HEK293 (cell line): ENCODE measurements around the gene GPRC5B.

Experiments used
- CTCF ChIA-PET: fragments of 350-600 bp; formaldehyde crosslinking; extraction: SDS; loops from one replicate; lab custom pipeline; 2021; ENCODE audit warnings: antibody characterized with exemption; lab: Yijun Ruan, JAX
- POLR2A ChIA-PET: fragments of 300-600 bp; formaldehyde crosslinking; extraction: SDS; loops from one replicate; lab custom pipeline; 2020; ENCODE audit warnings: antibody characterized with exemption, inconsistent platforms; lab: Yijun Ruan, JAX
- H3K27ac ChIP-seq: fragments of 200-500 bp; sonication (Bioruptor generic); 2 replicates; pipeline ENCODE4 v1.5.1; 2014; ENCODE audit warnings: low read depth, low read length, control low read depth, inconsistent platforms; ENCODE audit errors: extremely low read depth
- H3K36me3 ChIP-seq, 2 experiments: fragments of 200-500 bp in 1 of 2; sonication (Bioruptor generic) in 1 of 2; 1 replicate in 1 of 2; 2 replicates in 1 of 2; pipeline ENCODE4 v1.5.1; 2014 to 2017; ENCODE audit warnings: inconsistent platforms in 2 of 2, low read length in 2 of 2; ENCODE audit not compliant: control insufficient read depth in 2 of 2, insufficient read depth in 1 of 2
- H3K4me1 ChIP-seq: fragments of 200-500 bp; sonication (Bioruptor generic); 2 replicates; pipeline ENCODE4 v1.5.1; 2014; ENCODE audit warnings: mild to moderate bottlenecking, low read length, inconsistent platforms; ENCODE audit not compliant: control insufficient read depth, insufficient read depth
- H3K4me3 ChIP-seq: 2 replicates; pipeline ENCODE4 v1.5.1; 2011; ENCODE audit warnings: low read depth, mild to moderate bottlenecking, control low read depth, low read length, moderate library complexity
- H3K9me3 ChIP-seq: fragments of 200-500 bp; sonication (Bioruptor generic); 2 replicates; pipeline ENCODE4 v1.5.1; 2014; ENCODE audit warnings: low read depth, low read length, inconsistent platforms; ENCODE audit not compliant: control insufficient read depth, insufficient read depth
- HOXC10 ChIP-seq: sonication (generic); formaldehyde crosslinking; IDR thresholded peaks from 2 replicates; pipeline ENCODE4 v1.8.1; 2023; ENCODE audit warnings: mild to moderate bottlenecking, missing genetic modification reagents
- IKZF3 ChIP-seq: fragments of 450-650 bp; IDR thresholded peaks from 2 replicates; pipeline ENCODE4 v1.5.0; 2018; ENCODE audit warnings: missing biosample characterization, mild to moderate bottlenecking, missing genetic modification characterization, moderate library complexity
- KLF17 ChIP-seq: fragments of 450-650 bp; formaldehyde crosslinking; IDR thresholded peaks from 2 replicates; pipeline ENCODE4 v1.5.1; 2016; ENCODE audit warnings: missing biosample characterization, missing genetic modification characterization
- MYNN ChIP-seq: fragments of 450-650 bp; formaldehyde crosslinking; IDR thresholded peaks from 2 replicates; pipeline ENCODE4 v1.5.1; 2016; ENCODE audit warnings: missing biosample characterization, missing genetic modification characterization, borderline replicate concordance
- ZBTB49 ChIP-seq: fragments of 450-650 bp; formaldehyde crosslinking; IDR thresholded peaks from 2 replicates; pipeline ENCODE4 v1.5.1; 2016; ENCODE audit warnings: missing biosample characterization, missing genetic modification characterization, low read depth
- ZBTB8A ChIP-seq: fragments of 450-650 bp; formaldehyde crosslinking; IDR thresholded peaks from 2 replicates; pipeline ENCODE4 v1.5.1; 2016; ENCODE audit warnings: missing biosample characterization, missing genetic modification characterization
- ZFHX2 ChIP-seq: fragments of 450-650 bp; formaldehyde crosslinking; conservative IDR thresholded peaks from 2 replicates; pipeline ENCODE4 v1.5.1; 2016; ENCODE audit warnings: missing biosample characterization, missing genetic modification characterization
- ZNF155 ChIP-seq: fragments of 450-650 bp; formaldehyde crosslinking; IDR thresholded peaks from 2 replicates; pipeline ENCODE4 v1.5.1; 2016; ENCODE audit warnings: missing biosample characterization, missing genetic modification characterization
- ZNF184 ChIP-seq: fragments of 450-650 bp; IDR thresholded peaks from 2 replicates; pipeline ENCODE4 v1.5.1; 2018; ENCODE audit warnings: missing biosample characterization, mild to moderate bottlenecking, missing genetic modification characterization
- ZNF2 ChIP-seq: fragments of 450-650 bp; formaldehyde crosslinking; IDR thresholded peaks from 2 replicates; pipeline ENCODE4 v1.5.1; 2016; ENCODE audit warnings: missing biosample characterization, missing genetic modification characterization
- ZNF274 ChIP-seq, 2 experiments: fragments of 200-500 bp in 1 of 2; fragments of 450-650 bp in 1 of 2; sonication (Bioruptor generic) in 1 of 2; formaldehyde crosslinking in 1 of 2; IDR thresholded peaks; 2 replicates each; pipeline versions ENCODE4 v1.5.1 to v1.6.1; 2014 to 2016; ENCODE audit warnings: borderline replicate concordance in 1 of 2, inconsistent platforms in 1 of 2, low read length in 1 of 2, missing biosample characterization in 1 of 2, missing genetic modification characterization in 1 of 2
- ZNF292 ChIP-seq: fragments of 450-650 bp; formaldehyde crosslinking; IDR thresholded peaks from 2 replicates; pipeline ENCODE4 v1.5.1; 2016; ENCODE audit warnings: low read depth, missing biosample characterization, missing genetic modification characterization, borderline replicate concordance
- ZNF324 ChIP-seq: fragments of 450-650 bp; formaldehyde crosslinking; IDR thresholded peaks from 2 replicates; pipeline ENCODE4 v1.5.1; 2016; ENCODE audit warnings: missing biosample characterization, missing genetic modification characterization
- ZNF513 ChIP-seq: fragments of 450-650 bp; IDR thresholded peaks from 2 replicates; pipeline ENCODE4 v1.5.1; 2018; ENCODE audit warnings: missing biosample characterization, missing genetic modification characterization
- ZNF544 ChIP-seq: fragments of 450-650 bp; formaldehyde crosslinking; IDR thresholded peaks from 2 replicates; pipeline ENCODE4 v1.5.0; 2017; ENCODE audit warnings: missing biosample characterization, missing genetic modification characterization
- ZNF548 ChIP-seq: fragments of 450-650 bp; formaldehyde crosslinking; IDR thresholded peaks from 2 replicates; pipeline ENCODE4 v1.5.1; 2016; ENCODE audit warnings: missing biosample characterization, missing genetic modification characterization
- ZNF660 ChIP-seq: fragments of 450-650 bp; IDR thresholded peaks from 2 replicates; pipeline ENCODE4 v1.5.1; 2018; ENCODE audit warnings: missing biosample characterization, mild to moderate bottlenecking, missing genetic modification characterization
- ZNF830 ChIP-seq: fragments of 450-650 bp; IDR thresholded peaks from 2 replicates; pipeline ENCODE4 v1.5.0; 2018; ENCODE audit warnings: missing biosample characterization, missing genetic modification characterization, low read depth, mild to moderate bottlenecking, moderate library complexity
- ZNF837 ChIP-seq: fragments of 450-650 bp; formaldehyde crosslinking; IDR thresholded peaks from 2 replicates; pipeline ENCODE4 v1.5.1; 2016; ENCODE audit warnings: missing biosample characterization, missing genetic modification characterization
- ZSCAN5A ChIP-seq: fragments of 450-650 bp; formaldehyde crosslinking; IDR thresholded peaks from 2 replicates; pipeline ENCODE4 v1.5.1; 2016; ENCODE audit warnings: missing biosample characterization, missing genetic modification characterization
- TF ChIP-seq, protein P1 (sequence below): fragments of 450-650 bp; formaldehyde crosslinking; IDR thresholded peaks from 2 replicates; pipeline ENCODE4 v1.5.1; 2016; ENCODE audit warnings: missing biosample characterization, missing genetic modification characterization

The GPRC5B gene

GRCh38 chr16:19929062-19929511 lies 44.4 kb upstream of the GPRC5B start (continued):
- TF ChIP-seq ZSCAN5A (tag by site-specific recombination) (no peak), ZNF548 (tag by site-specific recombination) (no peak), ZNF274 (IDR thresholded peaks at IDR 0.05; ENCODE audit: low read length) (no peak), ZNF274 (tag by site-specific recombination; IDR thresholded peaks at IDR 0.05; ENCODE audit: borderline replicate concordance) (no peak)
- TF ChIP-seq, protein P1, sequence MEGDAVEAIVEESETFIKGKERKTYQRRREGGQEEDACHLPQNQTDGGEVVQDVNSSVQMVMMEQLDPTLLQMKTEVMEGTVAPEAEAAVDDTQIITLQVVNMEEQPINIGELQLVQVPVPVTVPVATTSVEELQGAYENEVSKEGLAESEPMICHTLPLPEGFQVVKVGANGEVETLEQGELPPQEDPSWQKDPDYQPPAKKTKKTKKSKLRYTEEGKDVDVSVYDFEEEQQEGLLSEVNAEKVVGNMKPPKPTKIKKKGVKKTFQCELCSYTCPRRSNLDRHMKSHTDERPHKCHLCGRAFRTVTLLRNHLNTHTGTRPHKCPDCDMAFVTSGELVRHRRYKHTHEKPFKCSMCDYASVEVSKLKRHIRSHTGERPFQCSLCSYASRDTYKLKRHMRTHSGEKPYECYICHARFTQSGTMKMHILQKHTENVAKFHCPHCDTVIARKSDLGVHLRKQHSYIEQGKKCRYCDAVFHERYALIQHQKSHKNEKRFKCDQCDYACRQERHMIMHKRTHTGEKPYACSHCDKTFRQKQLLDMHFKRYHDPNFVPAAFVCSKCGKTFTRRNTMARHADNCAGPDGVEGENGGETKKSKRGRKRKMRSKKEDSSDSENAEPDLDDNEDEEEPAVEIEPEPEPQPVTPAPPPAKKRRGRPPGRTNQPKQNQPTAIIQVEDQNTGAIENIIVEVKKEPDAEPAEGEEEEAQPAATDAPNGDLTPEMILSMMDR, result no peak

GRCh38 chr16:19928432-19928831 lies 43.8 kb upstream of the GPRC5B start:
- H3K27ac ChIP-seq, result no peak overlapping the region
- TF ChIP-seq ZFHX2 (tag by site-specific recombination) (no peak), ZNF830 (no peak), ZNF660 (tag by site-specific recombination) (no peak), IKZF3 (tag by site-specific recombination) (no peak), ZNF837 (no peak), ZNF544 (tag by site-specific recombination) (no peak), ZNF2 (tag by site-specific recombination) (no peak), HOXC10 (CRISPR knock-in tag) (no peak), ZNF155 (tag by site-specific recombination) (no peak)
- TF ChIP-seq, protein P1, result no peak
- ChIA-PET POLR2A (no interaction called here), CTCF (interaction anchor here (0.6 to 1.2 kb wide), 2 partner anchors 21 to 36 kb away, joined by 5 read pairs; no protein-coding TSS in a partner anchor)
- H3K9me3 ChIP-seq, result no peaks in the 10 kb centered on the region
- H3K4me1 ChIP-seq, result no peaks in the 10 kb centered on the region
- no peak overlapping the region for H3K4me3 ChIP-seq
- no peaks in the 10 kb centered on the region for H3K36me3 ChIP-seq

DNA sequence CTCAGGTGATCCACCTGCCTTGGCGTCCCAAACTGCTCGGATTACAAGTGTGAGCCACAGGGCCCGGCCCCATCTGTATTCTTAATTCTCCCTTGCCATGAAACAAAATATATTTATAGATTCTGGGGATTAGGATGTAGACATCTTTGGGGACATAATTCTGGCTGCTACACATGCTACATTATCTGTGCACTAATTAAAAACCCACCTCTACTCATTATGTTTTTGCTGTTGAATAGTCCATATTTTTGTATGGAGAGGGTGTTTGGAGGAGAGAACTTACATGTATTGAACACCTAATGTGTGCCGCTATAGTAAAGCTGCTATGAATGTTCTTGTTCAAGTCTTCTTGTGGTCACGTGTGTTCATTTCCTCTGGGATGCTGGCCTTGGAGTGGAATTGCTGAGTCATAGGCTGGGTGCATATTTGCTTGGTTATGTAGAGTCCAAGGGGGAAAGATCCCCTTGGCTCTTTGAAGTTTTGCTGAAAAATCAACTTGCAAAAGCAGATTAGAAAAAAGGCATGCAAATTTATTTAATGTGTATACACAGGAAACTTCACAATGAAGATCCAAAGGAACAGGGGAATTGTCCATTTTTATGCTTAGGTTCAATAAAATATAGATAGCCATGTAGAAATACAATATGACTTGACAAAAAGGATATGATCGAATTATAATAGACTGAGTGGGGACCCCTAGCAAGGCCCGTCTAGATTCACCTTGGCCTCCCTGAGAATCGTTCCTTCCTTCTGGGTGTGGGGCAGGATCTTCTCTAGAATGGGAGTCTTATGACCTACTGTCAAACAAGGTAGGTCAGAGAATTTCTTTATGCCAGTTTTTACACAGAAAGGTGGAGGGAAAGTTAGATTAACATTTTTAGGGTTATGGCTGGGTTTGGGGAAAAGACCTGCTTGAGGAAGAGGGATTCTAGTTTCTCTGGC lies 42.1 kb upstream of the GPRC5B start:
- CTCF ChIA-PET, result no interaction called here
- H3K36me3 ChIP-seq, result no peaks in the 10 kb centered on the region
- no peak overlapping the region for H3K27ac ChIP-seq
- no peaks in the 10 kb centered on the region for H3K9me3 ChIP-seq
- POLR2A ChIA-PET, result no interaction called here
- no peaks in the 10 kb centered on the region for H3K4me1 ChIP-seq
- H3K4me3 ChIP-seq, result no peak overlapping the region
- TF ChIP-seq ZNF292 (tag by site-specific recombination) (no peak), KLF17 (tag by site-specific recombination) (no peak), ZBTB8A (tag by site-specific recombination) (no peak), ZNF184 (tag by site-specific recombination) (no peak), ZNF324 (tag by site-specific recombination) (no peak), ZNF2 (tag by site-specific recombination) (no peak), ZBTB49 (no peak), MYNN (tag by site-specific recombination) (no peak), ZNF513 (tag by site-specific recombination) (no peak)
